OCI-LY1 (cell line): ENCODE results near the gene ANP32A.

Experiments used
- CTCF ChIP-seq: fragments of 200-600 bp; sonication (generic), shearing (Covaris generic); IDR thresholded peaks from 2 replicates; pipeline ENCODE4 v1.5.1; 2017; ENCODE audit warnings: mild to moderate bottlenecking, antibody characterized with exemption, low read length, moderate library complexity, mixed read lengths
- EZH2 ChIP-seq: fragments of 200-600 bp; sonication (generic), shearing (Covaris generic); IDR thresholded peaks from 2 replicates; pipeline ENCODE4 v1.8.0; 2017; ENCODE audit warnings: borderline replicate concordance, mixed run types, mild to moderate bottlenecking, antibody characterized with exemption, low read length, moderate library complexity, mixed read lengths

- TF ChIP-seq EZH2 (no peak), CTCF (no peak)
Observed at GRCh38 chr15:68833700-68834331, 13.1 kb upstream of the ANP32A start.
